K562 (cell line): ENCODE measurements around the gene ITGB3BP. TPM values are rescaled to one million over a fixed set of nuclear protein-coding genes. Genes with fewer than 3 reads are reported as not detected.

Experiments
- CREBBP ChIP-seq: IDR thresholded peaks from one replicate; pipeline ENCODE4 v1.6.1; 2012; ENCODE audit warnings: low read depth, mild to moderate bottlenecking, control low read depth, inconsistent platforms, low read length
- EP400 ChIP-seq: fragments of 450-650 bp; IDR thresholded peaks from 2 replicates; pipeline ENCODE4 v1.6.1; 2017; ENCODE audit warnings: antibody characterized with exemption, mild to moderate bottlenecking, moderate library complexity
- HBP1 ChIP-seq: fragments of 450-650 bp; formaldehyde crosslinking; IDR thresholded peaks from 2 replicates; pipeline ENCODE4 v1.4.0; 2022; ENCODE audit warnings: missing genetic modification characterization
- ILF3 ChIP-seq: fragments of 450-650 bp; IDR thresholded peaks from 2 replicates; pipeline ENCODE4 v1.6.1; 2018; ENCODE audit warnings: antibody characterized with exemption, mild to moderate bottlenecking, moderate library complexity, borderline replicate concordance
- IRF2 ChIP-seq: sonication (generic); formaldehyde crosslinking; IDR thresholded peaks from 2 replicates; pipeline ENCODE4 v1.8.1; 2022; ENCODE audit warnings: mild to moderate bottlenecking, missing genetic modification reagents
- KLF10 ChIP-seq: fragments of 250-450 bp; sonication (Bioruptor Pico); IDR thresholded peaks from 2 replicates; pipeline ENCODE4 v1.6.1; 2021; ENCODE audit warnings: matching md5 sums
- NBN ChIP-seq: fragments of 450-650 bp; IDR thresholded peaks from 2 replicates; pipeline ENCODE4 v1.6.1; 2016; ENCODE audit warnings: low read depth, mild to moderate bottlenecking
- NR2C2 ChIP-seq, 2 experiments: fragments of 200-800 bp in 1 of 2; sonication (Bioruptor generic) in 1 of 2; sonication (generic) in 1 of 2; formaldehyde crosslinking in 1 of 2; IDR thresholded peaks; 2 replicates each; pipeline versions ENCODE4 v1.6.1 to v1.8.0; 2016 to 2022; ENCODE audit warnings: mild to moderate bottlenecking in 1 of 2, missing compliant biosample characterization in 1 of 2, missing genetic modification characterization in 1 of 2, missing genetic modification reagents in 1 of 2
- RERE ChIP-seq: sonication (generic); formaldehyde crosslinking; IDR thresholded peaks from 2 replicates; pipeline ENCODE4 v1.8.0; 2023; ENCODE audit warnings: missing genetic modification reagents, mild to moderate bottlenecking, borderline replicate concordance
- SMAD1 ChIP-seq: fragments of 150-350 bp; IDR thresholded peaks from 2 replicates; pipeline ENCODE4 v1.6.1; 2014; ENCODE audit warnings: low read length, low read depth; ENCODE audit not compliant: partially characterized antibody
- SP2 ChIP-seq: IDR thresholded peaks from 2 replicates; pipeline ENCODE4 v1.6.1; 2011; ENCODE audit warnings: mild to moderate bottlenecking, low read depth, low read length, moderate library complexity; ENCODE audit not compliant: poor library complexity, severe bottlenecking; ENCODE audit errors: extremely low read depth
- STAT6 ChIP-seq: sonication (generic); formaldehyde crosslinking; IDR thresholded peaks from 2 replicates; pipeline ENCODE4 v1.8.1; 2023; ENCODE audit warnings: mild to moderate bottlenecking, missing genetic modification reagents
- TAF15 ChIP-seq: fragments of 200-400 bp; formaldehyde crosslinking; IDR thresholded peaks from 2 replicates; pipeline ENCODE4 v1.6.1; 2017; ENCODE audit warnings: mild to moderate bottlenecking, low read depth, low read length, moderate library complexity
- YBX1 ChIP-seq: fragments of 450-650 bp; IDR thresholded peaks from 2 replicates; pipeline ENCODE4 v1.7.1; 2016; ENCODE audit warnings: mild to moderate bottlenecking
- ZNF280A ChIP-seq: fragments of 450-650 bp; IDR thresholded peaks from 2 replicates; pipeline ENCODE4 v1.6.1; 2018; ENCODE audit warnings: mild to moderate bottlenecking, low read depth; ENCODE audit not compliant: partially characterized antibody
- polyA plus RNA-seq, 8 experiments: library from polyadenylated mRNA; depleted of rRNA in 4 of 8; stranded (reverse) in 5 of 8; unstranded in 3 of 8; fragments of >200 nt; fragmentation: Nextera tagmentation in 2 of 8; fragmentation: Illumina TruSeq in 1 of 8; extraction: Ambion mirVana in 2 of 8; extraction: Trizol in 1 of 8; gene quantifications; 2 replicates each; pipeline versions ENCODE4 v1.2.1 to v1.2.3, GENCODE V29; 2011 to 2014; ENCODE audit warnings: inconsistent platforms in 1 of 8, missing spikeins in 1 of 8
- total RNA-seq, 7 experiments: library from RNA; depleted of rRNA in 6 of 7; stranded (reverse); fragments of >200 nt in 6 of 7; fragmentation: Illumina TruSeq in 2 of 7; extraction: Trizol in 2 of 7; gene quantifications; 2 replicates each; pipeline versions ENCODE4 v1.2.1 to v1.2.3, GENCODE V29; 2011 to 2021; ENCODE audit warnings: low replicate concordance in 1 of 7

ITGB3BP gene
- total and polyA plus RNA-seq, 9 of the 15 experiments (the other 6 are each of a cell fraction or from before 2014, with no cell fraction given) = 62.8 to 151 (median 110) TPM

- TF ChIP-seq HBP1 (CRISPR knock-in tag) (peak; percentile 87; the same call in 1 of the 2 replicates), ZNF280A (no peak), NR2C2 (CRISPR knock-in tag; IDR thresholded peaks at IDR 0.05) (peak; percentile 31; the same call in 1 of the 2 replicates), NR2C2 (tag; IDR thresholded peaks at IDR 0.05) (peak; percentile 48; the same call in 1 of the 2 replicates), NBN (peak; percentile 92; the same call in 1 of the 2 replicates), ILF3 (no peak), SP2 (no peak), CREBBP (no peak), SMAD1 (peak; percentile 50), STAT6 (no peak), TAF15 (no peak), EP400 (peak; percentile 97), IRF2 (CRISPR knock-in tag) (no peak), YBX1 (no peak), RERE (CRISPR knock-in tag) (no peak), KLF10 (no peak)
Observed at GRCh38 chr1:63522891-63523728, at the start of gene ITGB3BP, which contains the start of gene EFCAB7 (continued).
